Breast epithelium (tissue), 3 donors: ENCODE measurements around the gene FAM117B.

Source experiments
- POLR2A ChIP-seq: fragments of 450-650 bp; IDR thresholded peaks from one replicate; pipeline ENCODE4 v1.6.1; 2016; ENCODE audit warnings: antibody characterized with exemption, mild to moderate bottlenecking, moderate library complexity
- TF ChIP-seq, protein P1 (sequence below), 3 donors: fragments of 450-650 bp; IDR thresholded peaks; one replicate each; pipeline ENCODE4 v1.5.1; 2016 to 2017; ENCODE audit warnings: antibody characterized with exemption in 3 of 3, mild to moderate bottlenecking in 3 of 3, moderate library complexity in 3 of 3

DNA sequence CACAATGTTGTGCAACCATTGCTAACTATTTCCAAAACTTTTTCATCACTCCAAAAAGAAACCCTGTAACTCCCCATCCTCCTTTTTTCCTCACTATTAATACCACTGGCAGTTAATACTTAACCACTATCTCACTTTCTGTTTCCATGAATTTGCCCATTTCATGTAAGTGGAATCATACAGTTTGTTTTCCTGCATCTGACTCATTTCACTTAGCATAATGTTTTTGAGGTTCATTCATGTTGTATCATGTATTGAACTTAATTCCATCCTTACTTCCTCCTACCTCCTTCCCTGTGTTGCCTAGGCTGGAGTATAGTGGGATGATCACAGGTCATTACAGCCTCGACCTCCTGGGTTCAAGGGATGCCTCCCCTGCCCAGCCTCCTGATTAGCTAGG is 68.3 kb downstream of the FAM117B start:
- TF ChIP-seq POLR2A = no peak
- TF ChIP-seq, protein P1, sequence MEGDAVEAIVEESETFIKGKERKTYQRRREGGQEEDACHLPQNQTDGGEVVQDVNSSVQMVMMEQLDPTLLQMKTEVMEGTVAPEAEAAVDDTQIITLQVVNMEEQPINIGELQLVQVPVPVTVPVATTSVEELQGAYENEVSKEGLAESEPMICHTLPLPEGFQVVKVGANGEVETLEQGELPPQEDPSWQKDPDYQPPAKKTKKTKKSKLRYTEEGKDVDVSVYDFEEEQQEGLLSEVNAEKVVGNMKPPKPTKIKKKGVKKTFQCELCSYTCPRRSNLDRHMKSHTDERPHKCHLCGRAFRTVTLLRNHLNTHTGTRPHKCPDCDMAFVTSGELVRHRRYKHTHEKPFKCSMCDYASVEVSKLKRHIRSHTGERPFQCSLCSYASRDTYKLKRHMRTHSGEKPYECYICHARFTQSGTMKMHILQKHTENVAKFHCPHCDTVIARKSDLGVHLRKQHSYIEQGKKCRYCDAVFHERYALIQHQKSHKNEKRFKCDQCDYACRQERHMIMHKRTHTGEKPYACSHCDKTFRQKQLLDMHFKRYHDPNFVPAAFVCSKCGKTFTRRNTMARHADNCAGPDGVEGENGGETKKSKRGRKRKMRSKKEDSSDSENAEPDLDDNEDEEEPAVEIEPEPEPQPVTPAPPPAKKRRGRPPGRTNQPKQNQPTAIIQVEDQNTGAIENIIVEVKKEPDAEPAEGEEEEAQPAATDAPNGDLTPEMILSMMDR (IDR thresholded peaks at IDR 0.05) = no peak
